ENCODE measurements around the gene MIS18BP1. TPM values are rescaled to one million over a fixed set of nuclear protein-coding genes. Genes with fewer than 3 reads are reported as not detected.

MIS18BP1 gene
- total RNA-seq, 1 donor from 2014 or later: 6.9 TPM

DNA sequence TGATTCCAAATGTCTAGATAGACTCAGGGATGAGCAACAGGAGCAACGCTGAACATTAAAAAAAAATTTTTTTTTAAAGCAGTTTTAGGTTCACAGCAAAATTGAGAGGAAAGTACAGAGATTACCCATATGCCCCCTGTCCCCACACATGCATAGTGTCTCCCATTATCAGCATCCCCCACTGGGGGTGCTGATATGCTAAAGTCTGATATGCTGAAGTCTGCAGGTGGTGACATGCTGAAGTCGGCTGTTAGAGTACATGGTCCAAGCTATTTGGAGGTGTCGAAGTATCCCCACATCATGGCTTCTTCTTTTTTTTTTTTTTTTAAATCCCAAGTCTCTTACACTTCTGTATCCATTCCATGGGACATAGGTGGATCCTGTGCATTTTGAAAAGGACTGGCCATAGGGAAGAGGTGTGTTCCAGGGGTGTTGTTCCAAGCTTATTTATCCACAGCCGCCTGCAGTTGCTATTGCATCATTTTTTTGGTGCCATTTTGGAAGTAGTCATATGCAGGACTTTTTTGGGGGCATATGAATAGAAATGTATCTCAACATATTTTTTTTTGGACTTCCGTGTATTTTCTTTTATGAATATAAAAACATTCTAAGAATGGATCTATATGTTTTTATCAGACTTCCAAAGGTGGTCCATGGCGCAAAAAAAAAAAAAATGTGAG is 19.0 kb upstream of the MIS18BP1 start:
- Histone ChIP-seq H3K9me3 (replicated peaks) (no peaks in the 10 kb centered on the region), H3K27me3 (ENCODE audit: low read depth) (no peaks in the 10 kb centered on the region), H3K4me3 (no peak overlapping the region), H3K36me3 (no peaks in the 10 kb centered on the region), H3K4me1 (peaks cover 17% of the 10 kb centered on the region), H3K27ac (replicated peaks) (no peak overlapping the region)
- DNase-seq: no peak
- TF ChIP-seq, protein P1, sequence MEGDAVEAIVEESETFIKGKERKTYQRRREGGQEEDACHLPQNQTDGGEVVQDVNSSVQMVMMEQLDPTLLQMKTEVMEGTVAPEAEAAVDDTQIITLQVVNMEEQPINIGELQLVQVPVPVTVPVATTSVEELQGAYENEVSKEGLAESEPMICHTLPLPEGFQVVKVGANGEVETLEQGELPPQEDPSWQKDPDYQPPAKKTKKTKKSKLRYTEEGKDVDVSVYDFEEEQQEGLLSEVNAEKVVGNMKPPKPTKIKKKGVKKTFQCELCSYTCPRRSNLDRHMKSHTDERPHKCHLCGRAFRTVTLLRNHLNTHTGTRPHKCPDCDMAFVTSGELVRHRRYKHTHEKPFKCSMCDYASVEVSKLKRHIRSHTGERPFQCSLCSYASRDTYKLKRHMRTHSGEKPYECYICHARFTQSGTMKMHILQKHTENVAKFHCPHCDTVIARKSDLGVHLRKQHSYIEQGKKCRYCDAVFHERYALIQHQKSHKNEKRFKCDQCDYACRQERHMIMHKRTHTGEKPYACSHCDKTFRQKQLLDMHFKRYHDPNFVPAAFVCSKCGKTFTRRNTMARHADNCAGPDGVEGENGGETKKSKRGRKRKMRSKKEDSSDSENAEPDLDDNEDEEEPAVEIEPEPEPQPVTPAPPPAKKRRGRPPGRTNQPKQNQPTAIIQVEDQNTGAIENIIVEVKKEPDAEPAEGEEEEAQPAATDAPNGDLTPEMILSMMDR (IDR thresholded peaks at IDR 0.05; ENCODE audit: borderline replicate concordance): no peak
- intact Hi-C loops (cut with micrococcal nuclease): no loop called here

DNA sequence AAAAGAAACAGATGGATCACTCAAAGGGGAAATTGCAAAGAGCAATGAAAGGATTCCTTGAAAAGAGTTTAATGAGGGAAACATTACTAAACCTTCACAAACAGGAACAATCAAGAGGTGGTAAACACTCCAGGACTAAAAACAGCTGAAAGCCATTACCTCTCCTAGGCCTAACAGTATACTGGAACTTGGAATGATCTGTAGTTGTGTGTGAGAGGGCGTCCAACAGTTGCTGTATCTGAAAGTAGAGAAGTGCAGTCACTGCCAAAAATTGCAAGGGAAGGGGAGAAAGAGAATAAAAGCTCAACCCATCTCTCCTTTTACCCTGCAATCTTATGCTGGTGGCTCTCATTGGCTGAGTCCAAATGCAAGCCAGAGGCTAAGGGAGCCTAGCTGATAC is 17.0 kb upstream of the MIS18BP1 start:
- intact Hi-C loops (cut with micrococcal nuclease): no loop called here
- TF ChIP-seq, protein P1 (IDR thresholded peaks at IDR 0.05; ENCODE audit: borderline replicate concordance): no peak
- Histone ChIP-seq H3K4me3 (no peak overlapping the region), H3K4me1 (peaks cover 17% of the 10 kb centered on the region), H3K27me3 (ENCODE audit: low read depth) (no peaks in the 10 kb centered on the region), H3K27ac (replicated peaks) (peak overlapping the region; percentile 4), H3K36me3 (no peaks in the 10 kb centered on the region), H3K9me3 (replicated peaks) (no peaks in the 10 kb centered on the region)
- no peak for DNase-seq

DNA sequence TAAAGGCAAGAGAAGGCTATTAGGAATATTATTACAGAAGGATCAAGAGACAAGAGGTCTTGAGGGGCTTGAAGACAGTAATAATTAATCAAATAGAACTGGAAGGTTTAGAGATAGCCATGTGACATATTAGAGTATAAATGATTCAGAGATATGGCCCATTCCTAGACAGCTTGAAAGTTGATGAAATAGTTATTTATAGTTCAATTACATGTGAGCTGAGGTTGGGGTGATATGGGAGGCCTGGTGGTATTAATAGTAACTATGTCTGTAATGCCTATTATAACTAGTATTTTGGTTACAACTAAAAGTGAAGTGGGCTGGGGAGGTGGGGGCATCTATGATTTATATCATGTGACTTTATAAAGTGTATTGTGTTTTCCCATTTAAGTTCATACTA is 14.1 kb upstream of the MIS18BP1 start:
- peaks cover 17% of the 10 kb centered on the region for H3K4me1 ChIP-seq
- no peak overlapping the region for H3K4me3 ChIP-seq
- TF ChIP-seq, protein P1 (IDR thresholded peaks at IDR 0.05; ENCODE audit: borderline replicate concordance): no peak
- H3K36me3 ChIP-seq: no peaks in the 10 kb centered on the region
- H3K9me3 ChIP-seq (replicated peaks): no peaks in the 10 kb centered on the region
- no peaks in the 10 kb centered on the region for H3K27me3 ChIP-seq (ENCODE audit: low read depth)
- intact Hi-C loops (cut with micrococcal nuclease): no loop called here
- H3K27ac ChIP-seq (replicated peaks): peak overlapping the region; percentile 74
- no peak for DNase-seq

DNA sequence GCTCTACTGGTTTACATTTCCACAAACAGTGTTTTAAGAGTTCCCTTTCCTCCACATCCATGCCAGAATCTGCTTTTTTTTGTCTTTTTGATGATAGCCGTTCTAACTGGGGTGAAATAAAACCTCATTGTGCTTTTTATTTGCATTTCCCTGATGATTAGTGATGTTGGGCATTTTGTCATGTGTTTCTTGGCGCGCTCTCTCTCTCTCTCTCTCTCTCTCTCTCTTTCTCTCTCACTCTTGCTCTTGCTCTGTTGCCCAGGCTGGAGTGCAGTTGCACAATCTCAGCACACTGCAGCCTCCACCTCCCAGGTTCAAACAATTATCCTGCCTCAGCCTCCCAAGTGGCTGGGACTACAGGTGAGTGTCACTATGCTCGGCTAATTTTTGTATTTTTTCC is 9.6 kb upstream of the MIS18BP1 start:
- TF ChIP-seq, protein P1 (IDR thresholded peaks at IDR 0.05; ENCODE audit: borderline replicate concordance): no peak
- DNase-seq: no peak
- H3K36me3 ChIP-seq: no peaks in the 10 kb centered on the region
- intact Hi-C loops (cut with micrococcal nuclease): no loop called here
- no peak overlapping the region for H3K27ac ChIP-seq (replicated peaks)
- peaks cover 23% of the 10 kb centered on the region for H3K9me3 ChIP-seq (replicated peaks)
- no peaks in the 10 kb centered on the region for H3K27me3 ChIP-seq (ENCODE audit: low read depth)
- no peak overlapping the region for H3K4me3 ChIP-seq
- peaks cover 5% of the 10 kb centered on the region for H3K4me1 ChIP-seq

DNA sequence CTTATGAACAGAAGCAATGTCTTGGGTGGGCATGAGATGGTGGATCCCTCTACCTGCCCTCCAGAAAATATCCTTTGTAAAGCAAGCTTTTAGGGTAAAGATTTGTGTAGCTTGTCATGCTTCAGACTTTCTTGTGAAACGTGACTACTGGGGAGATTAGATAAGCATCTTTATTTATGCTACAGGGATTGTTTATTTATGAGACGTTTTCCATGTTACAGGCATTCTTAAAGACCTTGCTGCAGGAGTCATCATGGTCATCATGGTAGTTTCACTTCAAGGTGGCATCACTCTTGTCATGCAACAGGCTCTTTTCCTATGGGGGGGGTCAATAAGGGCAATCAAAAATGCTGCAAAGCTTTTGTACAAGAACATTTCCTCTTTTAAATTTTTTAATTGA is 8.2 kb upstream of the MIS18BP1 start:
- TF ChIP-seq, protein P1 (IDR thresholded peaks at IDR 0.05; ENCODE audit: borderline replicate concordance): no peak
- intact Hi-C loops (cut with micrococcal nuclease): no loop called here
- no peak for DNase-seq
- no peak overlapping the region for H3K27ac ChIP-seq (replicated peaks)
- H3K9me3 ChIP-seq (replicated peaks): peaks cover 29% of the 10 kb centered on the region
- no peaks in the 10 kb centered on the region for H3K36me3 ChIP-seq
- no peak overlapping the region for H3K4me3 ChIP-seq
- H3K4me1 ChIP-seq: no peaks in the 10 kb centered on the region
- no peaks in the 10 kb centered on the region for H3K27me3 ChIP-seq (ENCODE audit: low read depth)

Measured in left ventricle myocardium inferior (tissue), 1 donor.